Keratinocyte (primary cell): Measurements from ENCODE around the gene PTP4A2.

ENCODE experiments used
- CTCF ChIP-seq, 3 experiments: IDR thresholded peaks in 1 of 3; conservative IDR thresholded peaks in 1 of 3; optimal IDR thresholded peaks in 1 of 3; 2 replicates in 2 of 3; 3 replicates in 1 of 3; pipeline versions ENCODE3 to v1.5.1; 2011; ENCODE audit warnings: low read length in 3 of 3, mild to moderate bottlenecking in 3 of 3, moderate library complexity in 2 of 3, control low read depth in 1 of 3, inconsistent platforms in 1 of 3; ENCODE audit not compliant: insufficient read depth in 2 of 3; ENCODE audit errors: extremely low read depth in 1 of 3
- EZH2 ChIP-seq: IDR thresholded peaks from one replicate; pipeline ENCODE4 v1.6.1; 2012; ENCODE audit warnings: inconsistent platforms, mild to moderate bottlenecking, low read length, moderate library complexity

- no peak for TF ChIP-seq CTCF (optimal IDR thresholded peaks at IDR 0.05 in 1 of 3, IDR thresholded peaks at IDR 0.05 in 1 of 3, conservative IDR thresholded peaks at IDR 0.05 in 1 of 3; ENCODE audit: extremely low read depth in 1 of 3, insufficient read depth in 2 of 3, low read length in 3 of 3)
- no peak for TF ChIP-seq EZH2
These were observed 60.1 kb downstream of the PTP4A2 start for GRCh38 chr1:31878058-31878457.
